ENCODE measurements around the gene ABHD3. TPM values are rescaled to one million over a fixed set of nuclear protein-coding genes. Genes with fewer than 3 reads are reported as not detected.

Gene ABHD3
- total and polyA plus RNA-seq, 2 of the 8 experiments (the other 6 are each of a cell fraction or from before 2014, with no cell fraction given): 8.4 to 12.1 TPM

DNA sequence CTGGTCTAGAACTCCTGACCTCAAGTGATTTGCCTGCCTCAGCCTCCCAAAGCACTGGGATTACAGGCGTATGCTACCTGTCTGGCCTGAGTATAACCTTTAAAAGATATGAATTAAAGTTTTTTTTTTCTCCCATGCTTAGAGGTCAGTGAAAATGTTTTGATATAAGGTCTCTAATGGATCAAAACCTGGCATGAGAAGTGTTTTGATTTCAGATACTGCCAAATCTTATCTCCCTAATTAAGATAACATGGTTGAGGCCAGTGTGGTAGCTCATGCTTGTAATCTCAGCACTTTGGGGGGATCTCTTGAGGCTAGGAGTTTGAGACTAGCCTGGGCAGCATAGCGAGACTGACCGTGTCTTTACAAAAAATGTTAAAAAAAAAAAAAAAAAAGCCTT is 51.2 kb downstream of the ABHD3 start (continued):
- TF ChIP-seq HDAC6 (IDR thresholded peaks at IDR 0.05; ENCODE audit: low read depth, low read length): no peak
- no peak for TF ChIP-seq CTBP2 (IDR thresholded peaks at IDR 0.05; ENCODE audit: borderline replicate concordance, insufficient read depth, insufficient read length, low read length)
- no peak for TF ChIP-seq TCF12 (IDR thresholded peaks at IDR 0.05; ENCODE audit: low read depth, low read length)
- no peak for TF ChIP-seq ASH2L (IDR thresholded peaks at IDR 0.05; ENCODE audit: low read length)
- TF ChIP-seq JUND (IDR thresholded peaks at IDR 0.05; ENCODE audit: low read length): no peak
- no peak for TF ChIP-seq BACH1 (IDR thresholded peaks at IDR 0.05; ENCODE audit: low read length)
- no peak for TF ChIP-seq JUN (IDR thresholded peaks at IDR 0.05; ENCODE audit: low read depth, low read length)
- TF ChIP-seq CBX8 (IDR thresholded peaks at IDR 0.05; ENCODE audit: borderline replicate concordance, low read depth, low read length): no peak

All from H1 (cell line).